Transverse colon (tissue), 4 donors: ENCODE results near the gene NPC1. TPM values are rescaled to one million over a fixed set of nuclear protein-coding genes. Genes with fewer than 3 reads are reported as not detected.

Experiments used
- DNase-seq: peaks from one replicate; pipeline ENCODE4 v3.0.0-alpha.2; 2019
- H3K27ac ChIP-seq, 4 donors: fragments of 200-600 bp; sonication (generic); 2 replicates each; pipeline ENCODE4 v1.5.1; 2016 to 2018; ENCODE audit warnings: inconsistent platforms in 4 of 4
- H3K27me3 ChIP-seq: fragments of 200-600 bp; sonication (generic); 2 replicates; pipeline ENCODE4 v1.5.1; 2017; ENCODE audit warnings: inconsistent platforms
- H3K36me3 ChIP-seq, 4 donors: fragments of 200-600 bp; sonication (generic); 2 replicates each; pipeline ENCODE4 v1.5.1; 2017 to 2019; ENCODE audit warnings: inconsistent platforms in 4 of 4
- H3K4me1 ChIP-seq, 4 donors: fragments of 200-600 bp; sonication (generic); 2 replicates each; pipeline ENCODE4 v1.5.1; 2017 to 2020; ENCODE audit warnings: inconsistent platforms in 4 of 4
- H3K4me3 ChIP-seq, 4 donors: fragments of 200-600 bp; sonication (generic); 1 replicate in 1 of 4; 2 replicates in 3 of 4; pipeline versions ENCODE4 v1.5.1 to v1.6.1; 2017 to 2019; ENCODE audit warnings: inconsistent platforms in 4 of 4
- H3K9me3 ChIP-seq, 2 donors: fragments of 200-600 bp; sonication (generic); 2 replicates each; pipeline ENCODE4 v1.5.1; 2017 to 2019; ENCODE audit warnings: inconsistent platforms in 2 of 2
- EP300 ChIP-seq: sonication (generic); formaldehyde crosslinking; IDR thresholded peaks from one replicate; pipeline ENCODE4 v1.6.1; 2017; ENCODE audit warnings: antibody characterized with exemption, low read depth
- POLR2A ChIP-seq: fragments of 450-650 bp; IDR thresholded peaks from one replicate; pipeline ENCODE4 v1.6.1; 2016; ENCODE audit warnings: antibody characterized with exemption, mild to moderate bottlenecking, moderate library complexity
- POLR2AphosphoS5 ChIP-seq, 3 donors: sonication (generic); formaldehyde crosslinking; IDR thresholded peaks; one replicate each; pipeline ENCODE4 v1.6.1; 2016; ENCODE audit warnings: antibody characterized with exemption in 3 of 3
- WGBS, 2 donors: methylation state at CpG; one replicate each; pipeline ENCODE4 v1.1.5; 2018; ENCODE audit warnings: low coverage in 1 of 2; 5-methylcytosine and 5-hydroxymethylcytosine counted together
- in situ Hi-C, 4 donors: fragments of 200-750 bp; cut with MboI; loops; one replicate each; pipeline versions ENCODE4 v1.15.0 to v1.15.1; 2017; ENCODE audit warnings: low sequenced_read_pairs in 3 of 4, low pct_ligation_motif_present in 1 of 4, low pct_unique_long_range_greater_than_20kb in 1 of 4
- intact Hi-C: fragments of 100-400 bp; cut with DNase I; formaldehyde crosslinking; loops from one replicate; pipeline ENCODE4 v1.15.1; 2023; ENCODE audit warnings: low total_unique reads
- total RNA-seq, 4 donors: library from RNA; depleted of rRNA; stranded (reverse); fragments of >200 nt; gene quantifications; one replicate each; pipeline ENCODE4 v1.1.0, GENCODE V29; 2016
- TF ChIP-seq, protein P1 (sequence below), 5 experiments: fragments of 200-600 bp in 3 of 5; fragments of 450-650 bp in 2 of 5; sonication (generic) in 3 of 5; IDR thresholded peaks; 1 replicate in 2 of 5; 2 replicates in 3 of 5; pipeline ENCODE4 v1.5.1; 2016 to 2017; ENCODE audit warnings: antibody characterized with exemption in 5 of 5, inconsistent platforms in 3 of 5, mild to moderate bottlenecking in 2 of 5, moderate library complexity in 1 of 5

The NPC1 gene
- total RNA-seq, 4 donors from 2014 or later, result 33.6 to 96.1 (median 49.7) TPM

DNA sequence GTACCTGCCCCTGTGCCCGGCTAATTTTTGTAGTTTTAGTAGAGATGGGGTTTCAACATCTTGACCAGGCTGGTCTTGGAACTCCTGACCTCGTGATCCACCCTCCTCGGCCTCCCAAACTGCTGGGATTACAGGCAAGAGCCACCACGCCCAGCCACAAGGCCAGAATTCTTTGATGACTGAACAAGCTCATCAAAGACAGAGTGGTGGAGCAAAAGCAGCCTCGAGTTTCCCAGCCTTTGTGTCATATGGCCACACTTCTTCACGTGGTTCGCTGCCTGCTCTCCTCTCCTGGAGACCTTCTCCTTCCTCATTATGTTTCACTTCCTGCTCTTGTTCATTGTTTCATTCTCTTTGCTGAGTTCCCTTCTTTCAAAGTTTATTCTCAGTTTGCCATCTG, 9.9 kb upstream of the NPC1 start:
- intact Hi-C loops (no loop called here), in situ Hi-C loops (no loop called here)
- no peak overlapping the region for H3K4me3 ChIP-seq
- no peaks in the 10 kb centered on the region for H3K9me3 ChIP-seq
- H3K4me1 ChIP-seq, result peaks cover 0 to 5% (median 0%) of the 10 kb centered on the region in 4 donors
- TF ChIP-seq EP300 (no peak), POLR2A (no peak), POLR2AphosphoS5 (IDR thresholded peaks at IDR 0.05) (no peak)
- TF ChIP-seq, protein P1, sequence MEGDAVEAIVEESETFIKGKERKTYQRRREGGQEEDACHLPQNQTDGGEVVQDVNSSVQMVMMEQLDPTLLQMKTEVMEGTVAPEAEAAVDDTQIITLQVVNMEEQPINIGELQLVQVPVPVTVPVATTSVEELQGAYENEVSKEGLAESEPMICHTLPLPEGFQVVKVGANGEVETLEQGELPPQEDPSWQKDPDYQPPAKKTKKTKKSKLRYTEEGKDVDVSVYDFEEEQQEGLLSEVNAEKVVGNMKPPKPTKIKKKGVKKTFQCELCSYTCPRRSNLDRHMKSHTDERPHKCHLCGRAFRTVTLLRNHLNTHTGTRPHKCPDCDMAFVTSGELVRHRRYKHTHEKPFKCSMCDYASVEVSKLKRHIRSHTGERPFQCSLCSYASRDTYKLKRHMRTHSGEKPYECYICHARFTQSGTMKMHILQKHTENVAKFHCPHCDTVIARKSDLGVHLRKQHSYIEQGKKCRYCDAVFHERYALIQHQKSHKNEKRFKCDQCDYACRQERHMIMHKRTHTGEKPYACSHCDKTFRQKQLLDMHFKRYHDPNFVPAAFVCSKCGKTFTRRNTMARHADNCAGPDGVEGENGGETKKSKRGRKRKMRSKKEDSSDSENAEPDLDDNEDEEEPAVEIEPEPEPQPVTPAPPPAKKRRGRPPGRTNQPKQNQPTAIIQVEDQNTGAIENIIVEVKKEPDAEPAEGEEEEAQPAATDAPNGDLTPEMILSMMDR (IDR thresholded peaks at IDR 0.05), result no peak
- DNase-seq, result no peak
- no peaks in the 10 kb centered on the region for H3K27me3 ChIP-seq
- H3K27ac ChIP-seq, result no peak overlapping the region
- WGBS, 2 donors, result 64 to 73% methylated on average over 3 to 7 of the region's 7 CpGs
- no peaks in the 10 kb centered on the region for H3K36me3 ChIP-seq

DNA sequence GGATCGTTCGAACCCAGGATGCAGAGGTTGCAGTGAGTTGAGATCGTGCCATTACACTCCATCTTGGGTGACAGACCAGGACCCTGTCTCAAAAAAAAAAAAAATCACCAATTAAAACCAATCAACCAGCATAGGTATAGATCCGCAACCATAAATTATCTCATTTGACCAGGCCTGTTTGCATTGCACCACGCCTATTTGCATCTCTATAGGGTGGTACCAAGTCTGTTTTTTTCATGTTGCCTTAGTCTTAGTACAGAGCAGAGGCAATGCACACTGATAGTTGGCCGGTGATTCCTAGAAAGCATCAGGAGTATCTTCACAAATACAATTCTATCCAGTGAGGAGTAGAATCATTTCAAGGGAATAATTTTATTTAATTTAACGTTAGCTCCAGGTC, 9.3 kb upstream of the NPC1 start:
- Histone ChIP-seq H3K27ac (no peak overlapping the region), H3K4me1 (peaks cover 0 to 5% (median 0%) of the 10 kb centered on the region in 4 donors), H3K36me3 (no peaks in the 10 kb centered on the region), H3K9me3 (no peaks in the 10 kb centered on the region), H3K27me3 (no peaks in the 10 kb centered on the region), H3K4me3 (no peak overlapping the region)
- TF ChIP-seq, protein P1 (IDR thresholded peaks at IDR 0.05), result no peak
- no peak for TF ChIP-seq EP300
- TF ChIP-seq POLR2A, result no peak
- no peak for TF ChIP-seq POLR2AphosphoS5 (IDR thresholded peaks at IDR 0.05)
- intact Hi-C loops (no loop called here), in situ Hi-C loops (no loop called here)
- 83 to 90% methylated on average over 2 to 7 of the region's 7 CpGs for WGBS, 2 donors
- DNase-seq, result no peak

GRCh38 chr18:23593720-23594119, 7.4 kb upstream of the NPC1 start:
- in situ Hi-C loops, result no loop called here
- Histone ChIP-seq H3K9me3 (no peaks in the 10 kb centered on the region), H3K36me3 (no peaks in the 10 kb centered on the region), H3K4me3 (no peak overlapping the region), H3K27me3 (no peaks in the 10 kb centered on the region), H3K4me1 (peaks cover 0 to 5% (median 0%) of the 10 kb centered on the region in 4 donors), H3K27ac (no peak overlapping the region)
- intact Hi-C loops, result no loop called here
- TF ChIP-seq POLR2AphosphoS5 (IDR thresholded peaks at IDR 0.05), result no peak
- TF ChIP-seq EP300, result no peak
- TF ChIP-seq, protein P1 (IDR thresholded peaks at IDR 0.05), result no peak
- no peak for TF ChIP-seq POLR2A
- no peak for DNase-seq
- WGBS, 2 donors, result 79 to 93% methylated on average over 2 of the region's 2 CpGs

DNA sequence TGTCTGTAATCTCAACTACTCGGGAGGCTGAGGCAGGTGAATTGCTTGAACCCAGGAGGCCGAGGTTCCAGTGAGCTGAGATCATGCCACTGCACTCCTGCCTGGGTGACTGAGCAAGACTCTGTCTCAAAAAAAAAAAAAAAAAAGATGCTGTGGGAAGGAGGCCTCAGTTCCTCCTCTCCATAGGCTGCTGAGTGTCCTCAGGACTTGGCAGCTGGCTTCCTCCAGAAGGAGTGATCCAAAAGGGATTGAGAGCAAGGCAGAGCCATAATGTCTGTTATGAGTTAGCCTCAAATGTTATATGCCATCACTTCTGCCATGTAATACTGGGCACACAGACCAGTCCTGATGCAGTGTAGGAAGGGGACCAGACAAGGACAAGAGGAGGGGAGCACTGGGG, 6.6 kb upstream of the NPC1 start:
- Histone ChIP-seq H3K36me3 (no peaks in the 10 kb centered on the region), H3K27me3 (no peaks in the 10 kb centered on the region), H3K27ac (no peak overlapping the region), H3K9me3 (no peaks in the 10 kb centered on the region), H3K4me1 (peaks cover 0 to 5% (median 0%) of the 10 kb centered on the region in 4 donors), H3K4me3 (no peak overlapping the region)
- in situ Hi-C loops, result no loop called here
- TF ChIP-seq, protein P1 (IDR thresholded peaks at IDR 0.05), result no peak
- TF ChIP-seq POLR2A, result no peak
- no peak for TF ChIP-seq POLR2AphosphoS5 (IDR thresholded peaks at IDR 0.05)
- TF ChIP-seq EP300, result no peak
- whole genome bisulfite sequencing, 2 donors, result 97 to 100% methylated on average over 1 to 2 of the region's 2 CpGs
- intact Hi-C loops, result no loop called here
- no peak for DNase-seq
